ENCODE results near the gene C6orf89. TPM values are rescaled to one million over a fixed set of nuclear protein-coding genes. Genes with fewer than 3 reads are reported as not detected.

The C6orf89 gene
- total RNA-seq, 1 donor from 2014 or later = 76.4 TPM

DNA sequence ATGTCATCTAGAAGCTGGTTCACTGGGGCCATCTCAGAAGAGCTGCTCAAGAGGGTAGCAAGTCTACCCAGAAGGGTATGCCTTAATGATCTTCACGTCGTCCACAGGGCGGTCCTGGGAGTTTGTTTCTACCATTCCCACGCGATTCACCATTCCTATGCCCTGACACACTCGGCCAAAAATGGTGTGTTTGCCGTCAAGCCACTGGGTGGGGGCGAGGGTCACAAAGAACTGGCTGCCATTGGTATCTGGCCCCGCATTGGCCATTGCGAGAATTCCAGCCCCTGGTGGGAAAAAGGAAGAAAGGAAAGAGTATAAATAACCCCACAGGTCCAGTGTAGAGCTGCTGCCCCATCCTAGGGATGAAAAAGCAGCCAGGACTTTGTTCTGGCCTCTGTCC lies 30.0 kb upstream of the C6orf89 start:
- Histone ChIP-seq H3K27me3 (ENCODE audit: low read depth) (no peaks in the 10 kb centered on the region), H3K36me3 (peaks cover 13% of the 10 kb centered on the region), H3K27ac (replicated peaks) (peak overlapping the region; percentile 74), H3K9me3 (replicated peaks) (no peaks in the 10 kb centered on the region), H3K4me3 (no peak overlapping the region), H3K4me1 (peaks cover 90% of the 10 kb centered on the region)
- no peak for DNase-seq
- intact Hi-C loops (cut with micrococcal nuclease) = no loop called here
- TF ChIP-seq, protein P1, sequence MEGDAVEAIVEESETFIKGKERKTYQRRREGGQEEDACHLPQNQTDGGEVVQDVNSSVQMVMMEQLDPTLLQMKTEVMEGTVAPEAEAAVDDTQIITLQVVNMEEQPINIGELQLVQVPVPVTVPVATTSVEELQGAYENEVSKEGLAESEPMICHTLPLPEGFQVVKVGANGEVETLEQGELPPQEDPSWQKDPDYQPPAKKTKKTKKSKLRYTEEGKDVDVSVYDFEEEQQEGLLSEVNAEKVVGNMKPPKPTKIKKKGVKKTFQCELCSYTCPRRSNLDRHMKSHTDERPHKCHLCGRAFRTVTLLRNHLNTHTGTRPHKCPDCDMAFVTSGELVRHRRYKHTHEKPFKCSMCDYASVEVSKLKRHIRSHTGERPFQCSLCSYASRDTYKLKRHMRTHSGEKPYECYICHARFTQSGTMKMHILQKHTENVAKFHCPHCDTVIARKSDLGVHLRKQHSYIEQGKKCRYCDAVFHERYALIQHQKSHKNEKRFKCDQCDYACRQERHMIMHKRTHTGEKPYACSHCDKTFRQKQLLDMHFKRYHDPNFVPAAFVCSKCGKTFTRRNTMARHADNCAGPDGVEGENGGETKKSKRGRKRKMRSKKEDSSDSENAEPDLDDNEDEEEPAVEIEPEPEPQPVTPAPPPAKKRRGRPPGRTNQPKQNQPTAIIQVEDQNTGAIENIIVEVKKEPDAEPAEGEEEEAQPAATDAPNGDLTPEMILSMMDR (IDR thresholded peaks at IDR 0.05; ENCODE audit: borderline replicate concordance) = no peak

DNA sequence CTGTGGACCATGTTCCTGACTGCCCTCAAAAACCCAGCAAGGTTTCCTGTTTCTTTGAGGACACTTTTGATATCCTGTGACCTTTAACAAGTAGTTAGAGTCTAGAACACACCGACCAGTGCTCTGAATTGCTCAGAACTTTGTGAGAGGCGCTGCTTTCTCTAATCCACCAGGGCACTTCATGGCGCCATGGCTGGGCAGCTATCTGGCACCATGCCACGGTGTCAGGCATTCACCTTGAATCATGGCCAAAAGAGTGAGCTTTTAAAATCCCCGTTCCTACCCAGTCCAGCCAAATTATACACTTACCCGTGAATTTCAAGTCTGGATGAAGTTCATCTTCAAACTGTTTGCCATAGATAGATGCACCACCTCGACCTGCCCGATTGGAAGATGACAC lies 29.5 kb upstream of the C6orf89 start:
- Histone ChIP-seq H3K4me1 (peaks cover 90% of the 10 kb centered on the region), H3K4me3 (no peak overlapping the region), H3K27ac (replicated peaks) (peak overlapping the region; percentile 74), H3K9me3 (replicated peaks) (no peaks in the 10 kb centered on the region), H3K27me3 (ENCODE audit: low read depth) (no peaks in the 10 kb centered on the region), H3K36me3 (peaks cover 13% of the 10 kb centered on the region)
- TF ChIP-seq, protein P1 (IDR thresholded peaks at IDR 0.05; ENCODE audit: borderline replicate concordance) = peak; percentile 13
- intact Hi-C loops (cut with micrococcal nuclease) = no loop called here
- peak; percentile 46 for DNase-seq

DNA sequence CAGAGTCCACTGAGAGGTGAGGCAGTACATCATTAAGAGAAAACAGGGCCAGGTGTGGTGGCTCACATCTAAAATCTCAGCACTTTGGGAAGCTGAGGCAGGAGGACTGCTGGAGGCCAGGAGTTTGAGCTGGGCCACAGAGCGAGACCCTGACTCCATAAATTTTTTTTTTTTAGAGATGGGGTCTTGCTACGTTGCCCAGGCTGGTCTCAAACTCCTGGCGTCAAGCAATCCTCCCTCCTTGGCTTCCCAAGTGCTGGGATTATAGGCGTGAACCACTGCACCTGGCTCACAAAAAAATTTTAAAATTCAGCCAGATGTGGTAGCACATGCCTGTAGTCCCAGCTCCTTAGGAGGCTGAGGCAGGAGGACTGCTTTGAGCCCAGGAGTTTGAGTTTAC lies 28.4 kb upstream of the C6orf89 start:
- intact Hi-C loops (cut with micrococcal nuclease) = no loop called here
- no peak overlapping the region for H3K4me3 ChIP-seq
- H3K36me3 ChIP-seq = peaks cover 13% of the 10 kb centered on the region
- no peak for DNase-seq
- H3K27ac ChIP-seq (replicated peaks) = peak overlapping the region; percentile 74
- peaks cover 88% of the 10 kb centered on the region for H3K4me1 ChIP-seq
- H3K9me3 ChIP-seq (replicated peaks) = no peaks in the 10 kb centered on the region
- no peaks in the 10 kb centered on the region for H3K27me3 ChIP-seq (ENCODE audit: low read depth)
- TF ChIP-seq, protein P1 (IDR thresholded peaks at IDR 0.05; ENCODE audit: borderline replicate concordance) = no peak

DNA sequence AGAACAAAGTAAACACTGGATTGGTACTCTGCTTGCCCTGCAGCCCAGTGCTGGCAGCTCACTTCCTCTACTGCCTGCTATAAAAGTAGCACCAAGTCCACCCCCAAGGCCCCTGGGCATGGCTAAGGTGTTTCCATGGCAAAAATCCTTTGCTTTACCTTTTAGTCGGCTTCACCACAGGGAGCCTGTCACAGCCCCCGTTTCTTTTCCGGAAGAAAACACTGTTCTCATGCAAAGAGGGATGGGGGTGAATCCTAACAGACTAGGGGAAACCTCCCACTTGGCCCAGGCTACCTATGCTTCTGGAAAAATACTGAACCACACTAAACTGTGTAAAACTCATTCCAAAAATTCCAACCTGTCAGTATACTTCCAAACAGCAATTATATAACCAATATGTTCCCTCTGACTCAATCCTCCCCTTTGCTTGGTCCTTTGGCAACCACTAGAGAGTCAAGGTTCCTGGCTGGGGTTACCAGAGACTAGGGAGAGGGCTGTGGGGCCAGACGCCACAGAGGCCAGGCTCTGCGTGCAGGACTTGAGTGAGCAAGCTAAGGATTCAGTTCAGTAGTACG lies 27.3 kb upstream of the C6orf89 start:
- intact Hi-C loops (cut with micrococcal nuclease) = no loop called here
- H3K4me1 ChIP-seq = peaks cover 87% of the 10 kb centered on the region
- H3K36me3 ChIP-seq = peaks cover 13% of the 10 kb centered on the region
- no peak overlapping the region for H3K4me3 ChIP-seq
- H3K27me3 ChIP-seq (ENCODE audit: low read depth) = no peaks in the 10 kb centered on the region
- no peaks in the 10 kb centered on the region for H3K9me3 ChIP-seq (replicated peaks)
- peak overlapping the region; percentile 74 for H3K27ac ChIP-seq (replicated peaks)
- TF ChIP-seq, protein P1 (IDR thresholded peaks at IDR 0.05; ENCODE audit: borderline replicate concordance) = no peak
- no peak for DNase-seq

DNA sequence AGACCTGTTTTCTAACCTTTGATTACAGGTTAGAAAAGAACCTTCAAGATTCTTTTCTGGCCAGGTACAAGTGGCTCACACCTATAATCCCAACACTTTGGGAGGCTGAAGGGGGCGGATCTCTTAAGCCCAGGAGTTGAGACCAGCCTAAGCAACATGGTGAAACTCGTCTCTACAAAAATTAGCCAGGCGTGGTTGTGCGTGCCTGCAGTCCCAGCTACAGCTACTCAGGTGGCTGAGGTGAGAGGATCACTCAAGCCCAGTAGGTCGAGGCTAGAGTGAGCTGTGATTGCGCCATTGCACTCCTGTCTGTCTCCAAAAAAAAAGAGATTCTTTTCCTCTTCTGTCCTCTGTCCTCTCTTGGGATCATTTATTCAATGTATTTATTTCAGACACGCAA lies 25.6 kb upstream of the C6orf89 start:
- intact Hi-C loops (cut with micrococcal nuclease) = no loop called here
- Histone ChIP-seq H3K9me3 (replicated peaks) (no peaks in the 10 kb centered on the region), H3K27ac (replicated peaks) (peak overlapping the region; percentile 74), H3K4me1 (peaks cover 88% of the 10 kb centered on the region), H3K4me3 (no peak overlapping the region), H3K36me3 (peaks cover 8% of the 10 kb centered on the region), H3K27me3 (ENCODE audit: low read depth) (no peaks in the 10 kb centered on the region)
- DNase-seq = no peak
- TF ChIP-seq, protein P1 (IDR thresholded peaks at IDR 0.05; ENCODE audit: borderline replicate concordance) = no peak
